HepG2 (cell line): ENCODE measurements around the gene DPY19L1. TPM values are rescaled to one million over a fixed set of nuclear protein-coding genes. Genes with fewer than 3 reads are reported as not detected.

Experiments used
- AKAP8 ChIP-seq: sonication (generic); formaldehyde crosslinking; IDR thresholded peaks from 2 replicates; pipeline ENCODE4 v1.5.1; 2020; ENCODE audit warnings: mild to moderate bottlenecking, missing genetic modification reagents
- CREM ChIP-seq, 2 experiments: sonication (generic) in 1 of 2; formaldehyde crosslinking in 1 of 2; IDR thresholded peaks; 2 replicates each; pipeline versions ENCODE4 v1.4.0 to v1.6.1; 2016 to 2020; ENCODE audit warnings: antibody characterized with exemption in 1 of 2, mild to moderate bottlenecking in 1 of 2, missing genetic modification reagents in 1 of 2
- E2F2 ChIP-seq: sonication (generic); formaldehyde crosslinking; IDR thresholded peaks from 2 replicates; pipeline ENCODE4 v1.4.0; 2020; ENCODE audit warnings: missing genetic modification reagents, borderline replicate concordance
- FOXA1 ChIP-seq, 2 experiments: fragments of 450-650 bp in 1 of 2; sonication (generic) in 1 of 2; formaldehyde crosslinking in 1 of 2; IDR thresholded peaks; 2 replicates each; pipeline versions ENCODE4 v1.4.0 to v1.6.1; 2016 to 2020; ENCODE audit warnings: missing genetic modification reagents in 1 of 2
- FOXP4 ChIP-seq: sonication (generic); formaldehyde crosslinking; IDR thresholded peaks from 2 replicates; pipeline ENCODE4 v1.4.0; 2020; ENCODE audit warnings: missing genetic modification reagents
- JDP2 ChIP-seq: sonication (generic); formaldehyde crosslinking; IDR thresholded peaks from 2 replicates; pipeline ENCODE4 v1.8.1; 2022; ENCODE audit warnings: missing genetic modification reagents, borderline replicate concordance
- KAT2B ChIP-seq: fragments of 150-350 bp; IDR thresholded peaks from 2 replicates; pipeline ENCODE4 v1.6.1; 2014; ENCODE audit warnings: low read depth, low read length, borderline replicate concordance
- MAFK ChIP-seq, 2 experiments: IDR thresholded peaks in 1 of 2; conservative IDR thresholded peaks in 1 of 2; 2 replicates each; pipeline ENCODE4 v1.6.1; 2011; ENCODE audit warnings: improper control_type of control experiment in 2 of 2, low read length in 2 of 2
- MTF2 ChIP-seq: sonication (generic); formaldehyde crosslinking; IDR thresholded peaks from 2 replicates; pipeline ENCODE4 v1.5.0; 2020; ENCODE audit warnings: missing genetic modification reagents, borderline replicate concordance
- PITX1 ChIP-seq: sonication (generic); formaldehyde crosslinking; IDR thresholded peaks from 2 replicates; pipeline ENCODE4 v1.5.1; 2020; ENCODE audit warnings: mild to moderate bottlenecking, missing genetic modification reagents
- RARA ChIP-seq: IDR thresholded peaks from 2 replicates; pipeline ENCODE4 v1.6.1; 2016; ENCODE audit warnings: missing genetic modification reagents, missing compliant biosample characterization
- SMC3 ChIP-seq: IDR thresholded peaks from 2 replicates; pipeline ENCODE4 v1.6.1; 2011; ENCODE audit warnings: low read length, improper control_type of control experiment
- TMF1 ChIP-seq: sonication (generic); formaldehyde crosslinking; IDR thresholded peaks from 2 replicates; pipeline ENCODE4 v1.8.1; 2022; ENCODE audit warnings: low read depth, missing genetic modification reagents
- ZKSCAN5 ChIP-seq: sonication (generic); formaldehyde crosslinking; IDR thresholded peaks from 2 replicates; pipeline ENCODE4 v1.5.1; 2020; ENCODE audit warnings: mild to moderate bottlenecking, missing genetic modification reagents
- ZMYM3 ChIP-seq: sonication (generic); formaldehyde crosslinking; IDR thresholded peaks from 2 replicates; pipeline ENCODE4 v1.5.1; 2020; ENCODE audit warnings: mild to moderate bottlenecking, missing genetic modification reagents
- ZNF569 ChIP-seq: sonication (generic); formaldehyde crosslinking; IDR thresholded peaks from 2 replicates; pipeline ENCODE4 v1.5.0; 2020; ENCODE audit warnings: mild to moderate bottlenecking, missing genetic modification reagents, moderate library complexity, borderline replicate concordance
- ZNF770 ChIP-seq: sonication (generic); formaldehyde crosslinking; IDR thresholded peaks from 2 replicates; pipeline ENCODE4 v1.5.0; 2020; ENCODE audit warnings: mild to moderate bottlenecking, missing genetic modification reagents
- ZNF792 ChIP-seq: IDR thresholded peaks from 2 replicates; pipeline ENCODE4 v1.6.1; 2016
- polyA plus RNA-seq, 8 experiments: library from polyadenylated mRNA; depleted of rRNA in 3 of 8; stranded (reverse) in 7 of 8; unstranded in 1 of 8; fragments of >200 nt; fragmentation: Illumina TruSeq in 4 of 8; extraction: Trizol in 4 of 8; gene quantifications; 2 replicates each; pipeline versions ENCODE4 v1.2.1 to v1.2.3, GENCODE V29; 2011 to 2016; ENCODE audit warnings: low read depth in 4 of 8, missing spikeins in 1 of 8, mixed read lengths in 1 of 8; ENCODE audit not compliant: insufficient read depth in 1 of 8
- total RNA-seq, 5 experiments: library from RNA; depleted of rRNA; stranded (reverse); fragments of >200 nt; fragmentation: Illumina TruSeq; extraction: Trizol; gene quantifications; 2 replicates each; pipeline ENCODE4 v1.2.3, GENCODE V29; 2016; ENCODE audit warnings: low read depth in 1 of 5
- TF ChIP-seq, protein P1 (sequence below): IDR thresholded peaks from 2 replicates; pipeline ENCODE4 v1.6.1; 2018; ENCODE audit warnings: missing genetic modification reagents
- TF ChIP-seq, protein P2 (sequence below): sonication (generic); formaldehyde crosslinking; IDR thresholded peaks from 2 replicates; pipeline ENCODE4 v1.8.0; 2022; ENCODE audit warnings: mild to moderate bottlenecking, missing genetic modification reagents, moderate library complexity
- TF ChIP-seq, protein P3 (sequence below): sonication (generic); formaldehyde crosslinking; IDR thresholded peaks from 2 replicates; pipeline ENCODE4 v1.4.0; 2020; ENCODE audit warnings: missing genetic modification reagents

The DPY19L1 gene
- total and polyA plus RNA-seq, 2 of the 13 experiments (the other 11 are each of a cell fraction or from before 2014, with no cell fraction given), result 18.9 to 32.6 TPM

DNA sequence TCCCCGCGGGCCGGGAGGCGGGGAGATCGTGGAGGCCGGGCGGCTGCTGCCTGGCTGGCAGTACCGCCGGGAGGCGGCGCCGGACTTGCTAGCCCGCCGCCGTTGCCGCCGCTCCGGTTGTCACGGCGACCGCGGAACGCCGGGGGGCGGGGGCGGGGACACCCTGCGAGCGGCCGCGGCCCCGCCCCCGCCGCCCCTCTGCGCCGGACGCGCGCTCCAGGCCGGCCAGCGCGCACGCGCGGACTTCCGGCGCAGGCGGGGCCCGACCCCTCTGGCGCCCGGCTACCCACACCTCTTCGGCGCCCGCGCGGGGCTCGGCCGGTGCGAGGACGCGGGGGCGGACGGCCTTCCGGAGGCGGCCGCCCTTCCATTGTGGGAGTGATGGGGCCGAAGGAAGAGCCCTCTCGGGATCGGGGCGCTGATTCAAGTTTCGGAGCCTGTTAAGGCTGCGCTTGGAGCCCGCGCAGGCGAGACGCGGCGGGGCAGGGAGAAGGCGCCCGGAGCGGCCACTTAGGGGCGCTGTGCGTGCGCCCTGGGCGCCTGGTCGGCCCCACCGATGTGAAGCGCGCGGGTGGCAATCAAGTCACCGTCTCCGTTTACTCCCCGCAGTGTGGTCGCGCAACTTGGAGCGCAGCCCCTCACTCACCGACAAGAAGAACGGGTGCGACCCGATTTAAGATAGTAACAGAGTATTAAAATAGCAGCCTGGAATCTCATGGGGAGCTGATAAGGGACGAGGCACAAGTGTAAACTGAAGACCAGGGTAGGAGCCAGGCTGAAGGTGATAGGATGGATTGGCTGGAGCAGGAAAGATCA, 449 bp upstream of the DPY19L1 start (continued):
- TF ChIP-seq MTF2 (CRISPR knock-in tag) (0 out of 2 replicates have a peak, but pooled peaks have one; percentile 41), E2F2 (no peak), ZKSCAN5 (CRISPR knock-in tag) (no peak), AKAP8 (no peak), CREM (IDR thresholded peaks at IDR 0.05) (no peak), CREM (CRISPR knock-in tag; IDR thresholded peaks at IDR 0.05) (no peak), KAT2B (no peak), PITX1 (no peak), TMF1 (CRISPR knock-in tag) (no peak), MAFK (conservative IDR thresholded peaks at IDR 0.05 in 1 of 2, IDR thresholded peaks at IDR 0.05 in 1 of 2; ENCODE audit: low read length in 2 of 2) (no peak), ZNF792 (CRISPR knock-in tag) (no peak), FOXP4 (CRISPR knock-in tag) (0 out of 2 replicates have a peak, but pooled peaks have one; percentile 27), FOXA1 (IDR thresholded peaks at IDR 0.05) (no peak), FOXA1 (CRISPR knock-in tag; IDR thresholded peaks at IDR 0.05) (no peak), RARA (CRISPR knock-in tag) (no peak), ZMYM3 (no peak), ZNF569 (no peak), ZNF770 (CRISPR knock-in tag) (no peak), JDP2 (CRISPR knock-in tag) (no peak), SMC3 (no peak; the same call in 1 of the 2 replicates)
- TF ChIP-seq, protein P1, sequence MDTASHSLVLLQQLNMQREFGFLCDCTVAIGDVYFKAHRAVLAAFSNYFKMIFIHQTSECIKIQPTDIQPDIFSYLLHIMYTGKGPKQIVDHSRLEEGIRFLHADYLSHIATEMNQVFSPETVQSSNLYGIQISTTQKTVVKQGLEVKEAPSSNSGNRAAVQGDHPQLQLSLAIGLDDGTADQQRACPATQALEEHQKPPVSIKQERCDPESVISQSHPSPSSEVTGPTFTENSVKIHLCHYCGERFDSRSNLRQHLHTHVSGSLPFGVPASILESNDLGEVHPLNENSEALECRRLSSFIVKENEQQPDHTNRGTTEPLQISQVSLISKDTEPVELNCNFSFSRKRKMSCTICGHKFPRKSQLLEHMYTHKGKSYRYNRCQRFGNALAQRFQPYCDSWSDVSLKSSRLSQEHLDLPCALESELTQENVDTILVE (CRISPR knock-in tag), result no peak
- TF ChIP-seq, protein P2, sequence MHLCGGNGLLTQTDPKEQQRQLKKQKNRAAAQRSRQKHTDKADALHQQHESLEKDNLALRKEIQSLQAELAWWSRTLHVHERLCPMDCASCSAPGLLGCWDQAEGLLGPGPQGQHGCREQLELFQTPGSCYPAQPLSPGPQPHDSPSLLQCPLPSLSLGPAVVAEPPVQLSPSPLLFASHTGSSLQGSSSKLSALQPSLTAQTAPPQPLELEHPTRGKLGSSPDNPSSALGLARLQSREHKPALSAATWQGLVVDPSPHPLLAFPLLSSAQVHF (CRISPR knock-in tag), result no peak
- TF ChIP-seq, protein P3, sequence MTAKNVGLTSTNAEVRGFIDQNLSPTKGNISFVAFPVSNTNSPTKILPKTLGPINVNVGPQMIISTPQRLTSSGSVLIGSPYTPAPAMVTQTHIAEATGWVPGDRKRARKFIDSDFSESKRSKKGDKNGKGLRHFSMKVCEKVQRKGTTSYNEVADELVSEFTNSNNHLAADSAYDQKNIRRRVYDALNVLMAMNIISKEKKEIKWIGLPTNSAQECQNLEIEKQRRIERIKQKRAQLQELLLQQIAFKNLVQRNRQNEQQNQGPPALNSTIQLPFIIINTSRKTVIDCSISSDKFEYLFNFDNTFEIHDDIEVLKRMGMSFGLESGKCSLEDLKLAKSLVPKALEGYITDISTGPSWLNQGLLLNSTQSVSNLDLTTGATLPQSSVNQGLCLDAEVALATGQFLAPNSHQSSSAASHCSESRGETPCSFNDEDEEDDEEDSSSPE (CRISPR knock-in tag), result no peak
